HepG2 (cell line): ENCODE results near the gene CENPB. TPM values are rescaled to one million over a fixed set of nuclear protein-coding genes. Genes with fewer than 3 reads are reported as not detected.

ENCODE experiments used
- AGO2 ChIP-seq: fragments of 200-400 bp; formaldehyde crosslinking; optimal IDR thresholded peaks from 2 replicates; pipeline ENCODE3; 2017; ENCODE audit warnings: mild to moderate bottlenecking, low read depth, low read length, moderate library complexity
- HNF4A ChIP-seq: sonication (generic); formaldehyde crosslinking; IDR thresholded peaks from 2 replicates; pipeline ENCODE4 v1.4.0; 2020; ENCODE audit warnings: missing genetic modification reagents
- HNRNPK ChIP-seq: fragments of 200-400 bp; formaldehyde crosslinking; IDR thresholded peaks from 2 replicates; pipeline ENCODE4 v1.6.1; 2018; ENCODE audit warnings: low read length, low read depth, moderate library complexity, mild to moderate bottlenecking; ENCODE audit not compliant: poor library complexity, severe bottlenecking
- HOXA5 ChIP-seq: sonication (generic); formaldehyde crosslinking; IDR thresholded peaks from 2 replicates; pipeline ENCODE4 v1.4.0; 2020; ENCODE audit warnings: missing genetic modification reagents
- ZBTB38 ChIP-seq: sonication (generic); formaldehyde crosslinking; IDR thresholded peaks from 2 replicates; pipeline ENCODE4 v1.5.1; 2020; ENCODE audit warnings: mild to moderate bottlenecking, missing genetic modification reagents
- ZC3H4 ChIP-seq: sonication (generic); formaldehyde crosslinking; IDR thresholded peaks from 2 replicates; pipeline ENCODE4 v1.4.0; 2020; ENCODE audit warnings: missing genetic modification reagents, borderline replicate concordance
- ZNF260 ChIP-seq: sonication (generic); formaldehyde crosslinking; IDR thresholded peaks from 2 replicates; pipeline ENCODE4 v1.4.0; 2020; ENCODE audit warnings: missing genetic modification reagents, low read depth, mild to moderate bottlenecking, borderline replicate concordance
- ZNF343 ChIP-seq: sonication (generic); formaldehyde crosslinking; IDR thresholded peaks from 2 replicates; pipeline ENCODE4 v1.4.0; 2020; ENCODE audit warnings: mild to moderate bottlenecking, missing genetic modification reagents
- ZNF577 ChIP-seq: sonication (generic); formaldehyde crosslinking; IDR thresholded peaks from 2 replicates; pipeline ENCODE4 v1.4.0; 2020; ENCODE audit warnings: mild to moderate bottlenecking, low read depth, missing genetic modification reagents, borderline replicate concordance
- ZSCAN9 ChIP-seq: IDR thresholded peaks from 2 replicates; pipeline ENCODE4 v1.6.1; 2016; ENCODE audit warnings: borderline replicate concordance
- polyA plus RNA-seq, 8 experiments: library from polyadenylated mRNA; depleted of rRNA in 3 of 8; stranded (reverse) in 7 of 8; unstranded in 1 of 8; fragments of >200 nt; fragmentation: Illumina TruSeq in 4 of 8; extraction: Trizol in 4 of 8; gene quantifications; 2 replicates each; pipeline versions ENCODE4 v1.2.1 to v1.2.3, GENCODE V29; 2011 to 2016; ENCODE audit warnings: low read depth in 4 of 8, missing spikeins in 1 of 8, mixed read lengths in 1 of 8; ENCODE audit not compliant: insufficient read depth in 1 of 8
- total RNA-seq, 5 experiments: library from RNA; depleted of rRNA; stranded (reverse); fragments of >200 nt; fragmentation: Illumina TruSeq; extraction: Trizol; gene quantifications; 2 replicates each; pipeline ENCODE4 v1.2.3, GENCODE V29; 2016; ENCODE audit warnings: low read depth in 1 of 5
- TF ChIP-seq, protein P1 (sequence below): sonication (generic); formaldehyde crosslinking; IDR thresholded peaks from 2 replicates; pipeline ENCODE4 v1.4.0; 2020; ENCODE audit warnings: missing genetic modification reagents
- TF ChIP-seq, protein P2 (sequence below): sonication (generic); formaldehyde crosslinking; IDR thresholded peaks from 2 replicates; pipeline ENCODE4 v1.8.1; 2022; ENCODE audit warnings: mild to moderate bottlenecking, missing genetic modification reagents
- TF ChIP-seq, protein P3 (sequence below): sonication (generic); formaldehyde crosslinking; IDR thresholded peaks from 2 replicates; pipeline ENCODE4 v1.5.1; 2020; ENCODE audit warnings: mild to moderate bottlenecking, missing genetic modification reagents, borderline replicate concordance
- TF ChIP-seq, protein P4 (sequence below): sonication (generic); formaldehyde crosslinking; IDR thresholded peaks from 2 replicates; pipeline ENCODE4 v1.4.0; 2020; ENCODE audit warnings: missing genetic modification reagents
- TF ChIP-seq, protein P5 (sequence below): IDR thresholded peaks from 2 replicates; pipeline ENCODE4 v1.6.1; 2016; ENCODE audit warnings: low read depth, control low read depth
- TF ChIP-seq, protein P6 (sequence below): IDR thresholded peaks from 2 replicates; pipeline ENCODE4 v1.6.1; 2016; ENCODE audit warnings: missing genetic modification reagents, missing compliant biosample characterization
- TF ChIP-seq, protein P7 (sequence below): sonication (generic); formaldehyde crosslinking; IDR thresholded peaks from 2 replicates; pipeline ENCODE4 v1.5.1; 2020; ENCODE audit warnings: mild to moderate bottlenecking, missing genetic modification reagents, moderate library complexity

The CENPB gene
- total and polyA plus RNA-seq, 2 of the 13 experiments (the other 11 are each of a cell fraction or from before 2014, with no cell fraction given): 10.4 to 54.5 TPM

DNA sequence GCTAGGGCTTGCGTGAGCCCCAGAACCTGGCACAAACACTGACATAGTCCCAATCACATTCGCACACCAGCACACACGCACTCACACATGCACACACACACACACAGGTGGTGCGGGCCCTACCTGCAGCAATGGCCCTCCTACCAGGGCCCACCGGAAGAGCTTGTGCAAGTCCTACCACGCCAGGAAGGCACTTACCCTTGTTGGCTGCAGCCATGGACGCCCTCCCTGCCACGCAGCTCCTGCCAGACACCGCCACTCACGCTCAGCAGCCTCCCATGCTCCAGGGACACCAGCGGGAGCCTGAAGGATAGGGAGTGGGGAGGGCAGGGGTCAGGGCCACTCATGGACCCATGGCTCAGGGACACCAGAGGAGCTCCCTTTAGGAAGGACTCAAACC is 26.7 kb downstream of the CENPB start (continued):
- TF ChIP-seq, protein P1, sequence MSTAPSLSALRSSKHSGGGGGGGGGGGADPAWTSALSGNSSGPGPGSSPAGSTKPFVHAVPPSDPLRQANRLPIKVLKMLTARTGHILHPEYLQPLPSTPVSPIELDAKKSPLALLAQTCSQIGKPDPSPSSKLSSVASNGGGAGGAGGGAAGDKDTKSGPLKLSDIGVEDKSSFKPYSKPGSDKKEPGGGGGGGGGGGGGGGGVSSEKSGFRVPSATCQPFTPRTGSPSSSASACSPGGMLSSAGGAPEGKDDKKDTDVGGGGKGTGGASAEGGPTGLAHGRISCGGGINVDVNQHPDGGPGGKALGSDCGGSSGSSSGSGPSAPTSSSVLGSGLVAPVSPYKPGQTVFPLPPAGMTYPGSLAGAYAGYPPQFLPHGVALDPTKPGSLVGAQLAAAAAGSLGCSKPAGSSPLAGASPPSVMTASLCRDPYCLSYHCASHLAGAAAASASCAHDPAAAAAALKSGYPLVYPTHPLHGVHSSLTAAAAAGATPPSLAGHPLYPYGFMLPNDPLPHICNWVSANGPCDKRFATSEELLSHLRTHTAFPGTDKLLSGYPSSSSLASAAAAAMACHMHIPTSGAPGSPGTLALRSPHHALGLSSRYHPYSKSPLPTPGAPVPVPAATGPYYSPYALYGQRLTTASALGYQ (CRISPR knock-in tag): no peak
- TF ChIP-seq, protein P2, sequence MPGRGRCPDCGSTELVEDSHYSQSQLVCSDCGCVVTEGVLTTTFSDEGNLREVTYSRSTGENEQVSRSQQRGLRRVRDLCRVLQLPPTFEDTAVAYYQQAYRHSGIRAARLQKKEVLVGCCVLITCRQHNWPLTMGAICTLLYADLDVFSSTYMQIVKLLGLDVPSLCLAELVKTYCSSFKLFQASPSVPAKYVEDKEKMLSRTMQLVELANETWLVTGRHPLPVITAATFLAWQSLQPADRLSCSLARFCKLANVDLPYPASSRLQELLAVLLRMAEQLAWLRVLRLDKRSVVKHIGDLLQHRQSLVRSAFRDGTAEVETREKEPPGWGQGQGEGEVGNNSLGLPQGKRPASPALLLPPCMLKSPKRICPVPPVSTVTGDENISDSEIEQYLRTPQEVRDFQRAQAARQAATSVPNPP (CRISPR knock-in tag): no peak
- TF ChIP-seq ZSCAN9 (CRISPR knock-in tag) (no peak), HNF4A (CRISPR knock-in tag) (no peak), AGO2 (peak; percentile 54), HNRNPK (no peak), ZNF260 (CRISPR knock-in tag) (no peak), ZBTB38 (peak; percentile 72; the same call in 1 of the 2 replicates), ZNF343 (CRISPR knock-in tag) (no peak), ZNF577 (CRISPR knock-in tag) (no peak), ZC3H4 (no peak), HOXA5 (no peak)
- TF ChIP-seq, protein P3, sequence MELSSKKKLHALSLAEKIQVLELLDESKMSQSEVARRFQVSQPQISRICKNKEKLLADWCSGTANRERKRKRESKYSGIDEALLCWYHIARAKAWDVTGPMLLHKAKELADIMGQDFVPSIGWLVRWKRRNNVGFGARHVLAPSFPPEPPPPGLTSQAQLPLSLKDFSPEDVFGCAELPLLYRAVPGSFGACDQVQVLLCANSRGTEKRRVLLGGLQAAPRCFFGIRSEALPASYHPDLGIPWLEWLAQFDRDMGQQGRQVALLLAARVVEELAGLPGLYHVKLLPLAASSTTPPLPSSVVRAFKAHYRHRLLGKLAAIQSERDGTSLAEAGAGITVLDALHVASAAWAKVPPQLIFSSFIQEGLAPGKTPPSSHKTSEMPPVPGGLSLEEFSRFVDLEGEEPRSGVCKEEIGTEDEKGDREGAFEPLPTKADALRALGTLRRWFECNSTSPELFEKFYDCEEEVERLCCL (CRISPR knock-in tag): no peak
- TF ChIP-seq, protein P4, sequence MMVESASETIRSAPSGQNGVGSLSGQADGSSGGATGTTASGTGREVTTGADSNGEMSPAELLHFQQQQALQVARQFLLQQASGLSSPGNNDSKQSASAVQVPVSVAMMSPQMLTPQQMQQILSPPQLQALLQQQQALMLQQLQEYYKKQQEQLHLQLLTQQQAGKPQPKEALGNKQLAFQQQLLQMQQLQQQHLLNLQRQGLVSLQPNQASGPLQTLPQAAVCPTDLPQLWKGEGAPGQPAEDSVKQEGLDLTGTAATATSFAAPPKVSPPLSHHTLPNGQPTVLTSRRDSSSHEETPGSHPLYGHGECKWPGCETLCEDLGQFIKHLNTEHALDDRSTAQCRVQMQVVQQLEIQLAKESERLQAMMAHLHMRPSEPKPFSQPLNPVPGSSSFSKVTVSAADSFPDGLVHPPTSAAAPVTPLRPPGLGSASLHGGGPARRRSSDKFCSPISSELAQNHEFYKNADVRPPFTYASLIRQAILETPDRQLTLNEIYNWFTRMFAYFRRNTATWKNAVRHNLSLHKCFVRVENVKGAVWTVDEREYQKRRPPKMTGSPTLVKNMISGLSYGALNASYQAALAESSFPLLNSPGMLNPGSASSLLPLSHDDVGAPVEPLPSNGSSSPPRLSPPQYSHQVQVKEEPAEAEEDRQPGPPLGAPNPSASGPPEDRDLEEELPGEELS (CRISPR knock-in tag): no peak
- TF ChIP-seq, protein P5, sequence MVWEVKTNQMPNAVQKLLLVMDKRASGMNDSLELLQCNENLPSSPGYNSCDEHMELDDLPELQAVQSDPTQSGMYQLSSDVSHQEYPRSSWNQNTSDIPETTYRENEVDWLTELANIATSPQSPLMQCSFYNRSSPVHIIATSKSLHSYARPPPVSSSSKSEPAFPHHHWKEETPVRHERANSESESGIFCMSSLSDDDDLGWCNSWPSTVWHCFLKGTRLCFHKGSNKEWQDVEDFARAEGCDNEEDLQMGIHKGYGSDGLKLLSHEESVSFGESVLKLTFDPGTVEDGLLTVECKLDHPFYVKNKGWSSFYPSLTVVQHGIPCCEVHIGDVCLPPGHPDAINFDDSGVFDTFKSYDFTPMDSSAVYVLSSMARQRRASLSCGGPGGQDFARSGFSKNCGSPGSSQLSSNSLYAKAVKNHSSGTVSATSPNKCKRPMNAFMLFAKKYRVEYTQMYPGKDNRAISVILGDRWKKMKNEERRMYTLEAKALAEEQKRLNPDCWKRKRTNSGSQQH (CRISPR knock-in tag): no peak
- TF ChIP-seq, protein P6, sequence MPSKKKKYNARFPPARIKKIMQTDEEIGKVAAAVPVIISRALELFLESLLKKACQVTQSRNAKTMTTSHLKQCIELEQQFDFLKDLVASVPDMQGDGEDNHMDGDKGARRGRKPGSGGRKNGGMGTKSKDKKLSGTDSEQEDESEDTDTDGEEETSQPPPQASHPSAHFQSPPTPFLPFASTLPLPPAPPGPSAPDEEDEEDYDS (CRISPR knock-in tag): no peak
- TF ChIP-seq, protein P7, sequence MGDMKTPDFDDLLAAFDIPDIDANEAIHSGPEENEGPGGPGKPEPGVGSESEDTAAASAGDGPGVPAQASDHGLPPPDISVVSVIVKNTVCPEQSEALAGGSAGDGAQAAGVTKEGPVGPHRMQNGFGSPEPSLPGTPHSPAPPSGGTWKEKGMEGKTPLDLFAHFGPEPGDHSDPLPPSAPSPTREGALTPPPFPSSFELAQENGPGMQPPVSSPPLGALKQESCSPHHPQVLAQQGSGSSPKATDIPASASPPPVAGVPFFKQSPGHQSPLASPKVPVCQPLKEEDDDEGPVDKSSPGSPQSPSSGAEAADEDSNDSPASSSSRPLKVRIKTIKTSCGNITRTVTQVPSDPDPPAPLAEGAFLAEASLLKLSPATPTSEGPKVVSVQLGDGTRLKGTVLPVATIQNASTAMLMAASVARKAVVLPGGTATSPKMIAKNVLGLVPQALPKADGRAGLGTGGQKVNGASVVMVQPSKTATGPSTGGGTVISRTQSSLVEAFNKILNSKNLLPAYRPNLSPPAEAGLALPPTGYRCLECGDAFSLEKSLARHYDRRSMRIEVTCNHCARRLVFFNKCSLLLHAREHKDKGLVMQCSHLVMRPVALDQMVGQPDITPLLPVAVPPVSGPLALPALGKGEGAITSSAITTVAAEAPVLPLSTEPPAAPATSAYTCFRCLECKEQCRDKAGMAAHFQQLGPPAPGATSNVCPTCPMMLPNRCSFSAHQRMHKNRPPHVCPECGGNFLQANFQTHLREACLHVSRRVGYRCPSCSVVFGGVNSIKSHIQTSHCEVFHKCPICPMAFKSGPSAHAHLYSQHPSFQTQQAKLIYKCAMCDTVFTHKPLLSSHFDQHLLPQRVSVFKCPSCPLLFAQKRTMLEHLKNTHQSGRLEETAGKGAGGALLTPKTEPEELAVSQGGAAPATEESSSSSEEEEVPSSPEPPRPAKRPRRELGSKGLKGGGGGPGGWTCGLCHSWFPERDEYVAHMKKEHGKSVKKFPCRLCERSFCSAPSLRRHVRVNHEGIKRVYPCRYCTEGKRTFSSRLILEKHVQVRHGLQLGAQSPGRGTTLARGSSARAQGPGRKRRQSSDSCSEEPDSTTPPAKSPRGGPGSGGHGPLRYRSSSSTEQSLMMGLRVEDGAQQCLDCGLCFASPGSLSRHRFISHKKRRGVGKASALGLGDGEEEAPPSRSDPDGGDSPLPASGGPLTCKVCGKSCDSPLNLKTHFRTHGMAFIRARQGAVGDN (CRISPR knock-in tag): peak; percentile 19; the same call in 1 of the 2 replicates
